Uterus (tissue), 2 donors: ENCODE results near the gene DENND1A.

Experiments
- POLR2A ChIP-seq, 2 donors: fragments of 450-650 bp; IDR thresholded peaks; one replicate each; pipeline ENCODE4 v1.6.1; 2016; ENCODE audit warnings: antibody characterized with exemption in 2 of 2, mild to moderate bottlenecking in 1 of 2, moderate library complexity in 1 of 2
- TF ChIP-seq, protein P1 (sequence below), 4 experiments: fragments of 200-600 bp in 2 of 4; fragments of 450-650 bp in 2 of 4; sonication (generic) in 2 of 4; IDR thresholded peaks; one replicate each; pipeline ENCODE4 v1.5.1; 2016 to 2019; ENCODE audit warnings: antibody characterized with exemption in 4 of 4, mild to moderate bottlenecking in 2 of 4, moderate library complexity in 1 of 4

DNA sequence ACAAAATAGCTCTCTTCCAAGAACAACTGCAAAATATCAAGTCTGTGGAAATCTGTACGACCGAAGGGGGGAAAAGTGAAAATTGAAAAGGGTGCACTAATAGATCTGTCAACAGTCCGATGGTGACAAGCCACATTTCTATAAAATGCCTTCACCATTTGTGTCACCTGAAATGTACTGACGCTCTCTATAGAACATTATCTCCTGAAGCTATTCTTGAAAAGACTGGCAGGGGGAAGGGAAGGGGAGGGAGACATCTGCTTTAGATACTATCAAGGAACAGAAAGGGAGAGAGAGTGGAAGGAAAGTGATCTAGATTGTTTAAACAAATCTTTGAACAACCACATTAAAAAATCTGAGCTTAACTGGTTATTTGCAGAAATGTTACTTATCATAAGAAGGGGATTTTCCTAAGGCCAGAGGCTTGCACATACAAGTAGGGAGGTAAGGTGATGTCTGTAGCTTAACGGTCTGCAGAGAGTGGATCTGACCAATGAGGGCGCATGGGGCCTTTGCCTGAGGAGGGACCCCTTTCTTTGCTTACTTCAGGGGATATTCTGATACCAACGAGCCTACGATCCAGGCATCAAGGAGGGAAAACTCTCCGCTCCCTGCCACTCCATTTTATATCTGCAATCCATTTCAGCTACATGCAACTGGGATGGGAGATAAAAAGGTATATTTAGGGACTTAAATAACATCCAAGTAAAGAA is 481.8 kb downstream of the DENND1A start:
- TF ChIP-seq, protein P1, sequence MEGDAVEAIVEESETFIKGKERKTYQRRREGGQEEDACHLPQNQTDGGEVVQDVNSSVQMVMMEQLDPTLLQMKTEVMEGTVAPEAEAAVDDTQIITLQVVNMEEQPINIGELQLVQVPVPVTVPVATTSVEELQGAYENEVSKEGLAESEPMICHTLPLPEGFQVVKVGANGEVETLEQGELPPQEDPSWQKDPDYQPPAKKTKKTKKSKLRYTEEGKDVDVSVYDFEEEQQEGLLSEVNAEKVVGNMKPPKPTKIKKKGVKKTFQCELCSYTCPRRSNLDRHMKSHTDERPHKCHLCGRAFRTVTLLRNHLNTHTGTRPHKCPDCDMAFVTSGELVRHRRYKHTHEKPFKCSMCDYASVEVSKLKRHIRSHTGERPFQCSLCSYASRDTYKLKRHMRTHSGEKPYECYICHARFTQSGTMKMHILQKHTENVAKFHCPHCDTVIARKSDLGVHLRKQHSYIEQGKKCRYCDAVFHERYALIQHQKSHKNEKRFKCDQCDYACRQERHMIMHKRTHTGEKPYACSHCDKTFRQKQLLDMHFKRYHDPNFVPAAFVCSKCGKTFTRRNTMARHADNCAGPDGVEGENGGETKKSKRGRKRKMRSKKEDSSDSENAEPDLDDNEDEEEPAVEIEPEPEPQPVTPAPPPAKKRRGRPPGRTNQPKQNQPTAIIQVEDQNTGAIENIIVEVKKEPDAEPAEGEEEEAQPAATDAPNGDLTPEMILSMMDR (IDR thresholded peaks at IDR 0.05): no peak
- no peak for TF ChIP-seq POLR2A (IDR thresholded peaks at IDR 0.05)
